Chondrocyte (in vitro differentiated cells): ENCODE measurements around the gene NIT1. TPM values are rescaled to one million over a fixed set of nuclear protein-coding genes. Genes with fewer than 3 reads are reported as not detected.

Experiments
- DNase-seq: peaks from one replicate; pipeline ENCODE4 v3.0.0; 2021; ENCODE audit warnings: mixed read lengths, low spot score
- H3K27ac Mint-ChIP-seq: one replicate; pipeline ENCODE4 v1.8.0; 2021; ENCODE audit warnings: mild to moderate bottlenecking, moderate library complexity, mixed read lengths; ENCODE audit not compliant: unreplicated experiment
- H3K27me3 Mint-ChIP-seq: 2 replicates; pipeline ENCODE4 v1.8.0; 2021; ENCODE audit warnings: low read depth, mixed read lengths
- H3K36me3 Mint-ChIP-seq: 2 replicates; pipeline ENCODE4 v1.8.0; 2021; ENCODE audit warnings: low read depth, mixed read lengths
- H3K4me1 Mint-ChIP-seq: 2 replicates; pipeline ENCODE4 v1.8.0; 2021; ENCODE audit warnings: low read depth, mild to moderate bottlenecking, mixed read lengths
- H3K4me3 Mint-ChIP-seq: one replicate; pipeline ENCODE4 v1.8.0; 2021; ENCODE audit warnings: mild to moderate bottlenecking, moderate library complexity, mixed read lengths; ENCODE audit not compliant: unreplicated experiment
- H3K9me3 Mint-ChIP-seq: 2 replicates; pipeline ENCODE4 v1.8.0; 2021; ENCODE audit warnings: low read depth, mixed read lengths
- total RNA-seq: library from RNA; stranded (reverse); gene quantifications from 3 replicates; pipeline ENCODE4 v1.2.1, GENCODE V29; 2021
- TF ChIP-seq, protein P1 (sequence below): fragments of 200-600 bp; sonication (generic); IDR thresholded peaks from 2 replicates; pipeline ENCODE4 v1.5.0; 2021; ENCODE audit warnings: antibody characterized with exemption, mild to moderate bottlenecking, moderate library complexity

NIT1 gene
- total RNA-seq, 1 donor from 2014 or later: 27.6 TPM

DNA sequence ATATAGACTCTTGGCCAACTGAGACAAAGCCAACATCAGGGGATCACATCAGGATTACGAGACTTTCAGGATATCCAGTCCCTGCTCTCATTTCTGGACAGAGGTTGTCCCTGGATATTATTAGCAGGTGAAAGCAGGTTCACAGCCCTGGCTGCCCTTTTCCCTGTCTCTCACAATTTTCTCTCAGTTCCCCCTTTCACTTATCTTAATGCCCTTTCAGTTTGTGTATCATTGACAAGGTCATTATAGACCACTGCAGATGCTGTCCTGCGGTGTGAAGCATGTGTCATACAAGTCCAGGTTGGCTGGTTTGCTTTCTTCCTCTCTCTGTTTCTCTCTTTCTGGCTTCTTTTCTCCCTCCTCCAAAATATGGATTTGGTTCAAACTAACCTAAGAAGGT is 21.9 kb upstream of the NIT1 start:
- H3K4me1 Mint-ChIP-seq: peaks cover 17% of the 10 kb centered on the region
- TF ChIP-seq, protein P1, sequence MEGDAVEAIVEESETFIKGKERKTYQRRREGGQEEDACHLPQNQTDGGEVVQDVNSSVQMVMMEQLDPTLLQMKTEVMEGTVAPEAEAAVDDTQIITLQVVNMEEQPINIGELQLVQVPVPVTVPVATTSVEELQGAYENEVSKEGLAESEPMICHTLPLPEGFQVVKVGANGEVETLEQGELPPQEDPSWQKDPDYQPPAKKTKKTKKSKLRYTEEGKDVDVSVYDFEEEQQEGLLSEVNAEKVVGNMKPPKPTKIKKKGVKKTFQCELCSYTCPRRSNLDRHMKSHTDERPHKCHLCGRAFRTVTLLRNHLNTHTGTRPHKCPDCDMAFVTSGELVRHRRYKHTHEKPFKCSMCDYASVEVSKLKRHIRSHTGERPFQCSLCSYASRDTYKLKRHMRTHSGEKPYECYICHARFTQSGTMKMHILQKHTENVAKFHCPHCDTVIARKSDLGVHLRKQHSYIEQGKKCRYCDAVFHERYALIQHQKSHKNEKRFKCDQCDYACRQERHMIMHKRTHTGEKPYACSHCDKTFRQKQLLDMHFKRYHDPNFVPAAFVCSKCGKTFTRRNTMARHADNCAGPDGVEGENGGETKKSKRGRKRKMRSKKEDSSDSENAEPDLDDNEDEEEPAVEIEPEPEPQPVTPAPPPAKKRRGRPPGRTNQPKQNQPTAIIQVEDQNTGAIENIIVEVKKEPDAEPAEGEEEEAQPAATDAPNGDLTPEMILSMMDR: no peak
- no peak overlapping the region for H3K4me3 Mint-ChIP-seq
- no peak overlapping the region for H3K27ac Mint-ChIP-seq
- H3K36me3 Mint-ChIP-seq: peaks cover 2% of the 10 kb centered on the region
- H3K27me3 Mint-ChIP-seq: peaks cover 3% of the 10 kb centered on the region
- H3K9me3 Mint-ChIP-seq: no peaks in the 10 kb centered on the region
- peak; percentile 3 for DNase-seq

DNA sequence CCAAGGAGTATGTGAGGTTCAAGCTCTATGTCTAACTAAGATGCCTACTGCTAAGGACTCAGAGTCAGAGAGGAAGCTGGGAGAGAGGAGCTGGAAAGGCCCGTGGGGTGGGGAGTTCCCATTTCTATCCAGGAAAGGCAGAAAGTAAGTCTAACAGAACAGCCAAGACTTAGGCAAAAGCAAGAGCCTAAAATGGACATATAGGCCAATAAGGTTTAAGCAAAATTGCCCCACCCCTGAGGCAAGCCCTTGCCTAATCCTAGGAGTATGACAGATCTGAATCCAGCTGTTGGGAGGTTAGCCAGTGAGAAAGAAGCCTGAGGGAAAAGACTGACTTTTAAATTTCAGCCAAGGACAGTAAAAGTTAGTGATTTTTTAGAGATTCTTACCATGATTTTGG is 21.4 kb upstream of the NIT1 start:
- Mint-ChIP-seq H3K27ac (no peak overlapping the region), H3K4me3 (no peak overlapping the region)
- peak; percentile 24 for DNase-seq

DNA sequence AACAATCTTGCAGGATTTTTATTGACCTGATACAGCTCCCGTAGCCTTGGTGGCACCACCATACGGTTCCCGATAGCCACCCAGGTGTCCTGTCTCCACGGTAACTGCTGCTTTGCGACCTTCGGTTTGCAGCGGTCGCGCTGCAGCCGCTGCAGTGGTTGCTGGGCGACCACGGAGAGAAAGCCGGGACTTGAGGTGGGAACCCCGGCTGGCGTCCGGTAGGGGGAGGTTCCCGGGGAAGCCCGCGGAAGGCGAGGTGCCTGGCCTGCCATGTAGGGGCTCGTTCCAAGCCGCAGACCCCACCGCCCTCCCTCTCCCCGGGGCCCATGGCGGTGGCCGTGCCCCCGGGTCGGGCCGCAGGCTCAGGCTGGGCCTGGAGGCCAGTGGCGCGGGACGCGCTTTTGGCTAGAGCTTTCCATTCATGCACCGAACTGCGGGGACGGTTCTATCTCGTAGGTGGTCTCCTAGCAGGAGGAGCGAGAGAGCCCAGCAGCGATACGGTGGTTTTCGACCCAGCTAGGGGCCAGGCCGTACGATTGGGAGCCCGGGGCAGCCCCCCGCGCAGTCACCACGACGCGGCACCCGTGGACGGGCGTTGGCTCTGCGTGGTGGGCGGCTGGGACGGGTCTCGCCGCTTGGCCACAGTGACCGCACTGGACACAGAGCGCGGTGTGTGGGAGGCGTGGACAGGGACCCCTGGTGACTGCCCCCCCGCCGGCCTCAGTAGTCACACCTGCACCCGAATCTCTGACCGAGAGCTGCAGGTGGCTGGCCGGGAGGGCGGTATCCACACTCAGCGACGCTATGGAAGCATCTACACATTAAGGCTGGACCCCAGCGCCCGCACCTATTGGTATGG is 19.5 kb upstream of the NIT1 start, which contains the start of gene KLHDC9:
Gene KLHDC9, plus strand, starts transcription at position 152 of the 859 bp plus-strand sequence. Its CDS starts 175 bp downstream, at position 327.
- Mint-ChIP-seq H3K27ac (peak within 1 kb of the TSS; percentile 74), H3K4me1 (peaks cover 17% of the 10 kb centered on the region), H3K4me3 (peak within 1 kb of the TSS; percentile 82), H3K9me3 (no peaks in the 10 kb centered on the region), H3K27me3 (peaks cover 3% of the 10 kb centered on the region), H3K36me3 (peaks cover 5% of the 10 kb centered on the region)
- peak; percentile 93 for DNase-seq
- TF ChIP-seq, protein P1: peak; percentile 0

More for the DNA sequence above, 21.4 kb upstream of the NIT1 start:
- TF ChIP-seq, protein P1: no peak
- peaks cover 17% of the 10 kb centered on the region for H3K4me1 Mint-ChIP-seq
- peaks cover 3% of the 10 kb centered on the region for H3K27me3 Mint-ChIP-seq
- H3K9me3 Mint-ChIP-seq: no peaks in the 10 kb centered on the region
- peaks cover 2% of the 10 kb centered on the region for H3K36me3 Mint-ChIP-seq

DNA sequence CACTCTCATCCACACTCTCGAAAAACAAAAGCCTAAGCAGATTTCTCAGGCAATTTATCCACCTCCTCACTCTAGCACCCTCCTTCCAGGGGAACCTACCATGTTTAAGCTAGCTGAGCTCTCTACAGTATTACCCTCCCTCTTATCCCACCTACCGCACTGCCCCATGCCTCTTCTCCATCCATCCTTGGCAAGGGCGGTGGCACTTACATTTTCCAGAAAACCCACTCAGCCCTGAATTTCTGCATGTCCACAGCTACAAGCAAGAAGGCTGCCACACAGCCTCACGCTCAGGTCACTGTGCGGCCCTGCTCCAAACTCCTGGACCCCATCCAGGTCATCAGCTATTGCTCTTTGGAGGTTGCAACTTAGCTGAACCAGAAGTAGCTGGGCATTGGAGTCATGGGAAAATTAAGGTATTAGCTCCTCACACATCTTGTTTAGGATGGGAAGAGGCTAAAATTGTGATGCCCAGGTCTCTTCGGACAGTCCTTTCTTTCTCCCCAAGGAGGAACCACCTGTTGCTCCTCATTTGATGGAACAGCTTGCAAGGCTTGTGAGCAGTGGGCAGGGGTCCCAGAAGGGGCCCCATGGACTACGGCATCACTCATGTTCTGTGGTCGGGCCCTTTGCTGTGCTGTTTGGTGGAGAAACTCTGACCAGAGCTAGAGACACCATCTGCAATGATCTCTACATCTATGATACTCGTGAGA is 18.7 kb upstream of the NIT1 start:
- DNase-seq: no peak
- Mint-ChIP-seq H3K9me3 (no peaks in the 10 kb centered on the region), H3K4me1 (peaks cover 19% of the 10 kb centered on the region), H3K36me3 (peaks cover 5% of the 10 kb centered on the region), H3K27me3 (peaks cover 3% of the 10 kb centered on the region), H3K4me3 (peak overlapping the region; percentile 82), H3K27ac (peak overlapping the region; percentile 67)
- TF ChIP-seq, protein P1: no peak

DNA sequence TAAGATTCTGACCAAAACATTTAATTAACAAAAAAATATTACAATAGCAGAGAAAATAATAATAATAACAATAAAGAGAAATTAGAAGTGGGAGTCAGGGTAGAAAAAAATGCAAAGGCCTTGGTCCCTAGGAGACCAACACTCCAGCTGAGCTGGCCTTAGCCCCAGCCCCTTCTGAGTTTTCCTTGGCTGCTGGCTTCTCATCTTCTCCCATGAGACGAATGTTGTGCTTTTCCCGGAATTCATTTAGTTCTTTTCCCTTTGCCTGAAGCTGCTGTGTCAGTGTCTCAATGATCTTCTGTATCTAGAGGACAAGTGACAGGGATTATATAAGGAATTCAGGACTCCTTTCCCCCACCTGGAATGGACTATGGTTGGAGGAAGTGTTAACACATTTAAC is 17.3 kb upstream of the NIT1 start:
- no peaks in the 10 kb centered on the region for H3K9me3 Mint-ChIP-seq
- DNase-seq: no peak
- TF ChIP-seq, protein P1: no peak
- H3K4me1 Mint-ChIP-seq: peaks cover 19% of the 10 kb centered on the region
- no peak overlapping the region for H3K4me3 Mint-ChIP-seq
- H3K27me3 Mint-ChIP-seq: no peaks in the 10 kb centered on the region
- H3K36me3 Mint-ChIP-seq: peaks cover 5% of the 10 kb centered on the region
- H3K27ac Mint-ChIP-seq: no peak overlapping the region
